WTC11 (cell line): Measurements from ENCODE around the gene SPG11.

ENCODE experiments used
- ATF2 ChIP-seq: sonication (generic); formaldehyde crosslinking; IDR thresholded peaks from 2 replicates; pipeline ENCODE4 v1.8.1; 2022; ENCODE audit warnings: low read depth, missing genetic modification reagents, borderline replicate concordance
- ATF3 ChIP-seq: sonication (generic); formaldehyde crosslinking; conservative IDR thresholded peaks from 2 replicates; pipeline ENCODE4 v1.8.1; 2022; ENCODE audit warnings: mild to moderate bottlenecking, missing genetic modification reagents
- CTCF ChIP-seq: fragments of 200-600 bp; IDR thresholded peaks from 2 replicates; pipeline ENCODE4 v1.8.0; 2022; ENCODE audit warnings: antibody characterized with exemption
- E2F1 ChIP-seq: sonication (generic); formaldehyde crosslinking; IDR thresholded peaks from 2 replicates; pipeline ENCODE4 v1.8.0; 2022; ENCODE audit warnings: mild to moderate bottlenecking, missing genetic modification reagents
- ETV6 ChIP-seq: sonication (generic); formaldehyde crosslinking; IDR thresholded peaks from 2 replicates; pipeline ENCODE4 v1.8.1; 2022; ENCODE audit warnings: mild to moderate bottlenecking, missing genetic modification reagents
- MLX ChIP-seq: sonication (generic); formaldehyde crosslinking; IDR thresholded peaks from 2 replicates; pipeline ENCODE4 v1.8.1; 2023; ENCODE audit warnings: mild to moderate bottlenecking, missing genetic modification reagents, moderate library complexity
- TEAD4 ChIP-seq: sonication (generic); formaldehyde crosslinking; IDR thresholded peaks from 2 replicates; pipeline ENCODE4 v1.8.0; 2022; ENCODE audit warnings: mild to moderate bottlenecking, missing genetic modification reagents

- no peak for TF ChIP-seq TEAD4
- TF ChIP-seq E2F1 (CRISPR knock-in tag), result no peak
- TF ChIP-seq ATF3 (CRISPR knock-in tag), result no peak
- no peak for TF ChIP-seq ATF2 (CRISPR knock-in tag)
- TF ChIP-seq CTCF, result no peak
- no peak for TF ChIP-seq MLX (CRISPR knock-in tag)
- no peak for TF ChIP-seq ETV6 (CRISPR knock-in tag)
These were observed 133.4 kb downstream of the SPG11 start for GRCh38 chr15:44529864-44530604.
